OCI-LY3 (cell line): Measurements from ENCODE around the gene CEACAM19.
"Not testable (repeated sequence)": the region's sequence is repeated elsewhere in the genome, so short reads cannot be mapped to it uniquely, and the experiment has no call there.

ENCODE experiments used
- H2AFZ ChIP-seq: fragments of 200-600, 300-600 bp; shearing (Covaris generic); 2 replicates; pipeline ENCODE4 v1.6.0; 2014; ENCODE audit warnings: antibody characterized with exemption, low read depth, low read length
- H3K27ac ChIP-seq: fragments of 200-600, 300-600 bp; sonication (generic); 2 replicates; pipeline ENCODE4 v1.5.1; 2014; ENCODE audit warnings: mild to moderate bottlenecking, low read length, moderate library complexity, mixed read lengths
- H3K27me3 ChIP-seq: fragments of 200-600, 300-600 bp; sonication (generic); 2 replicates; pipeline ENCODE4 v1.6.1; 2014; ENCODE audit warnings: low read depth, low read length, mixed read lengths
- H3K36me3 ChIP-seq: fragments of 200-600, 300-600 bp; sonication (generic); replicated peaks from 2 replicates; pipeline ENCODE3; 2014; ENCODE audit warnings: low read depth, low read length, mixed read lengths
- H3K4me1 ChIP-seq: fragments of 300-600, 200-600 bp; sonication (generic); 2 replicates; pipeline ENCODE4 v1.6.1; 2014; ENCODE audit warnings: low read length, mixed read lengths
- H3K4me2 ChIP-seq: fragments of 200-600, 300-600 bp; sonication (generic); 2 replicates; pipeline ENCODE4 v1.6.1; 2014; ENCODE audit warnings: low read length, mixed read lengths
- H3K4me3 ChIP-seq: fragments of 300-600, 200-600 bp; sonication (generic); 2 replicates; pipeline ENCODE4 v1.5.1; 2014; ENCODE audit warnings: antibody characterized with exemption, mild to moderate bottlenecking, low read length, moderate library complexity
- H3K79me2 ChIP-seq: fragments of 300-600, 200-600 bp; shearing (Covaris generic); 2 replicates; pipeline ENCODE4 v1.6.1; 2014; ENCODE audit warnings: mild to moderate bottlenecking, low read length, mixed read lengths
- H3K9ac ChIP-seq: fragments of 300-600, 200-600 bp; shearing (Covaris generic); 2 replicates; pipeline ENCODE4 v1.6.0; 2014; ENCODE audit warnings: mild to moderate bottlenecking, low read length, moderate library complexity
- H3K9me3 ChIP-seq: fragments of 200-600, 300-600 bp; shearing (Covaris generic); 2 replicates; pipeline ENCODE4 v1.6.1; 2014; ENCODE audit warnings: low read length, mixed read lengths; ENCODE audit not compliant: insufficient read depth
- H4K20me1 ChIP-seq: fragments of 200-600, 300-600 bp; sonication (generic); 2 replicates; pipeline ENCODE4 v1.6.1; 2016; ENCODE audit warnings: low read length, mixed read lengths; ENCODE audit not compliant: insufficient read depth
- EZH2phosphoT487 ChIP-seq: fragments of 200-600 bp; shearing (Covaris generic); IDR thresholded peaks from 2 replicates; pipeline ENCODE4 v1.6.1; 2018; ENCODE audit warnings: antibody characterized with exemption, mixed run types, low read depth
- TF ChIP-seq, protein P1 (sequence below): fragments of 200-600, 300-600 bp; sonication (generic); IDR thresholded peaks from 2 replicates; pipeline ENCODE4 v1.5.1; 2014; ENCODE audit warnings: antibody characterized with exemption, low read length, low read depth

CEACAM19 gene

GRCh38 chr19:44705502-44706010 is 34.3 kb downstream of the CEACAM19 start:
- TF ChIP-seq EZH2phosphoT487, result no peak
- TF ChIP-seq, protein P1, sequence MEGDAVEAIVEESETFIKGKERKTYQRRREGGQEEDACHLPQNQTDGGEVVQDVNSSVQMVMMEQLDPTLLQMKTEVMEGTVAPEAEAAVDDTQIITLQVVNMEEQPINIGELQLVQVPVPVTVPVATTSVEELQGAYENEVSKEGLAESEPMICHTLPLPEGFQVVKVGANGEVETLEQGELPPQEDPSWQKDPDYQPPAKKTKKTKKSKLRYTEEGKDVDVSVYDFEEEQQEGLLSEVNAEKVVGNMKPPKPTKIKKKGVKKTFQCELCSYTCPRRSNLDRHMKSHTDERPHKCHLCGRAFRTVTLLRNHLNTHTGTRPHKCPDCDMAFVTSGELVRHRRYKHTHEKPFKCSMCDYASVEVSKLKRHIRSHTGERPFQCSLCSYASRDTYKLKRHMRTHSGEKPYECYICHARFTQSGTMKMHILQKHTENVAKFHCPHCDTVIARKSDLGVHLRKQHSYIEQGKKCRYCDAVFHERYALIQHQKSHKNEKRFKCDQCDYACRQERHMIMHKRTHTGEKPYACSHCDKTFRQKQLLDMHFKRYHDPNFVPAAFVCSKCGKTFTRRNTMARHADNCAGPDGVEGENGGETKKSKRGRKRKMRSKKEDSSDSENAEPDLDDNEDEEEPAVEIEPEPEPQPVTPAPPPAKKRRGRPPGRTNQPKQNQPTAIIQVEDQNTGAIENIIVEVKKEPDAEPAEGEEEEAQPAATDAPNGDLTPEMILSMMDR, result no peak
- Histone ChIP-seq H3K4me2 (no peak overlapping the region), H2AFZ (no peak overlapping the region), H3K27me3 (peaks cover 11% of the 10 kb centered on the region), H3K79me2 (no peaks in the 10 kb centered on the region), H3K9ac (no peak overlapping the region), H3K4me3 (no peak overlapping the region), H3K4me1 (no peaks in the 10 kb centered on the region), H3K36me3 (no peaks in the 10 kb centered on the region), H4K20me1 (no peaks in the 10 kb centered on the region), H3K27ac (no peak overlapping the region), H3K9me3 (no peaks in the 10 kb centered on the region)

- no peaks in the 10 kb centered on the region for H4K20me1 ChIP-seq
- TF ChIP-seq, protein P1, result no peak
- no peak for TF ChIP-seq EZH2phosphoT487
- no peak overlapping the region for H3K4me3 ChIP-seq
- H3K79me2 ChIP-seq, result no peaks in the 10 kb centered on the region
- H3K9ac ChIP-seq, result no peak overlapping the region
- peaks cover 6% of the 10 kb centered on the region for H3K27me3 ChIP-seq
- H3K4me2 ChIP-seq, result no peak overlapping the region
- H3K4me1 ChIP-seq, result no peaks in the 10 kb centered on the region
- no peak overlapping the region for H3K27ac ChIP-seq
- H3K36me3 ChIP-seq, result no peaks in the 10 kb centered on the region
- H3K9me3 ChIP-seq, result no peaks in the 10 kb centered on the region
- H2AFZ ChIP-seq, result no peak overlapping the region
These were observed 35.4 kb downstream of the CEACAM19 start for GRCh38 chr19:44706506-44707236.

- TF ChIP-seq, protein P1, result no peak
- TF ChIP-seq EZH2phosphoT487, result no peak
- Histone ChIP-seq H3K4me1 (no peaks in the 10 kb centered on the region), H3K9ac (no peak overlapping the region), H3K9me3 (no peaks in the 10 kb centered on the region), H3K79me2 (no peaks in the 10 kb centered on the region), H2AFZ (no peak overlapping the region), H3K4me3 (no peak overlapping the region), H4K20me1 (no peaks in the 10 kb centered on the region), H3K36me3 (no peaks in the 10 kb centered on the region), H3K27ac (no peak overlapping the region), H3K4me2 (no peak overlapping the region), H3K27me3 (peaks cover 5% of the 10 kb centered on the region)
These were observed 36.5 kb downstream of the CEACAM19 start for GRCh38 chr19:44707794-44708193.

GRCh38 chr19:44708940-44709339 is 37.7 kb downstream of the CEACAM19 start:
- no peak overlapping the region for H3K27ac ChIP-seq
- H3K9ac ChIP-seq, result no peak overlapping the region
- TF ChIP-seq, protein P1, result no peak
- no peak for TF ChIP-seq EZH2phosphoT487
- H3K36me3 ChIP-seq, result no peaks in the 10 kb centered on the region
- H3K27me3 ChIP-seq, result peaks cover 5% of the 10 kb centered on the region
- no peaks in the 10 kb centered on the region for H3K4me1 ChIP-seq
- H3K4me2 ChIP-seq, result no peak overlapping the region
- H3K4me3 ChIP-seq, result no peak overlapping the region
- H4K20me1 ChIP-seq, result no peaks in the 10 kb centered on the region
- no peaks in the 10 kb centered on the region for H3K79me2 ChIP-seq
- H3K9me3 ChIP-seq, result no peaks in the 10 kb centered on the region
- H2AFZ ChIP-seq, result no peak overlapping the region

- H3K36me3 ChIP-seq, H3K4me1 ChIP-seq, H3K9me3 ChIP-seq, H3K79me2 ChIP-seq, H3K9ac ChIP-seq, H3K4me3 ChIP-seq, H2AFZ ChIP-seq, H3K4me2 ChIP-seq, H3K27ac ChIP-seq, H3K27me3 ChIP-seq, H4K20me1 ChIP-seq: not testable (repeated sequence)
These were observed 38.4 kb downstream of the CEACAM19 start for GRCh38 chr19:44709434-44710266.
